ENCODE data around the gene TEAD2.

Gene TEAD2

GRCh38 chr19:49407079-49407478 lies 44.9 kb upstream of the TEAD2 start:
- no peaks in the 10 kb centered on the region for H3K4me1 ChIP-seq
- no peaks in the 10 kb centered on the region for H3K27me3 ChIP-seq
- no peak overlapping the region for H3K4me3 ChIP-seq (ENCODE audit: low read depth, low read length)
- H3K9me3 ChIP-seq: no peaks in the 10 kb centered on the region
- H3K36me3 ChIP-seq: no peaks in the 10 kb centered on the region
- no peak for DNase-seq
- no peak for TF ChIP-seq CTCF (IDR thresholded peaks at IDR 0.05; ENCODE audit: low read depth, low read length)

- Histone ChIP-seq H3K36me3 (no peaks in the 10 kb centered on the region), H3K27me3 (no peaks in the 10 kb centered on the region), H3K4me1 (no peaks in the 10 kb centered on the region), H3K9me3 (no peaks in the 10 kb centered on the region), H3K4me3 (ENCODE audit: low read depth, low read length) (no peak overlapping the region)
- no peak for DNase-seq
- no peak for TF ChIP-seq CTCF (IDR thresholded peaks at IDR 0.05; ENCODE audit: low read depth, low read length)
These were observed 41.4 kb upstream of the TEAD2 start for GRCh38 chr19:49403404-49404187.

- no peaks in the 10 kb centered on the region for H3K36me3 ChIP-seq
- H3K4me3 ChIP-seq (ENCODE audit: low read depth, low read length): no peak overlapping the region
- no peaks in the 10 kb centered on the region for H3K4me1 ChIP-seq
- H3K9me3 ChIP-seq: no peaks in the 10 kb centered on the region
- no peak for TF ChIP-seq CTCF (IDR thresholded peaks at IDR 0.05; ENCODE audit: low read depth, low read length)
- H3K27me3 ChIP-seq: no peaks in the 10 kb centered on the region
- no peak for DNase-seq
These were observed 37.8 kb upstream of the TEAD2 start for GRCh38 chr19:49400029-49400428.

- no peaks in the 10 kb centered on the region for H3K9me3 ChIP-seq
- no peaks in the 10 kb centered on the region for H3K4me1 ChIP-seq
- H3K27me3 ChIP-seq: no peaks in the 10 kb centered on the region
- no peak for TF ChIP-seq CTCF (IDR thresholded peaks at IDR 0.05; ENCODE audit: low read depth, low read length)
- no peak overlapping the region for H3K4me3 ChIP-seq (ENCODE audit: low read depth, low read length)
- H3K36me3 ChIP-seq: no peaks in the 10 kb centered on the region
- no peak for DNase-seq
These were observed 36.7 kb upstream of the TEAD2 start for GRCh38 chr19:49398931-49399330.

- Histone ChIP-seq H3K27me3 (no peaks in the 10 kb centered on the region), H3K36me3 (no peaks in the 10 kb centered on the region), H3K9me3 (no peaks in the 10 kb centered on the region), H3K4me3 (ENCODE audit: low read depth, low read length) (no peak overlapping the region), H3K4me1 (no peaks in the 10 kb centered on the region)
- TF ChIP-seq CTCF (IDR thresholded peaks at IDR 0.05; ENCODE audit: low read depth, low read length): no peak
- no peak for DNase-seq
These were observed 35.9 kb upstream of the TEAD2 start for GRCh38 chr19:49398001-49398615.
